Central memory CD4-positive, alpha-beta T cell (primary cell): ENCODE results near the gene TMED10.

ENCODE experiments used
- DNase-seq: peaks from one replicate; pipeline ENCODE4 v3.0.0; 2022

TMED10 gene

DNA sequence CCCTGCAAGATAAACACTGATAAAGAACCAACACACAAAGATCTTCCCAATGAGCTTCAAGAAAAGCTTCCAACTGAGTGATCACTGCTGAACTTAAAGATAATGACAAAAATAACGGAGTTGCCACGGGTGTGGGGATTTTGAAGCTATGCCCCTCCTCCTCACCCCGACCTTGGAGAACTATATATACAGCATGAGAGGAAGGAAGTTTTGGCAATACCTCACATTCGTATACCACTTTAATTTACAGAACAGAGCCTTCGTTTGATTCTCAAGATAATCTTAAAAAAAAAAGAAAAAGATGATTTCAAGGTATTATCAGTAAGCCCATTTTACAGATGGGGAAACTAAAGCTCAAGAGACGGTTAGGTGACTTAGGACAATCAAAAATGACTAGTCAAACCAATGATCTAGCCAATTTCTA lies 50.3 kb downstream of the TMED10 start:
- DNase-seq = peak; percentile 27

DNA sequence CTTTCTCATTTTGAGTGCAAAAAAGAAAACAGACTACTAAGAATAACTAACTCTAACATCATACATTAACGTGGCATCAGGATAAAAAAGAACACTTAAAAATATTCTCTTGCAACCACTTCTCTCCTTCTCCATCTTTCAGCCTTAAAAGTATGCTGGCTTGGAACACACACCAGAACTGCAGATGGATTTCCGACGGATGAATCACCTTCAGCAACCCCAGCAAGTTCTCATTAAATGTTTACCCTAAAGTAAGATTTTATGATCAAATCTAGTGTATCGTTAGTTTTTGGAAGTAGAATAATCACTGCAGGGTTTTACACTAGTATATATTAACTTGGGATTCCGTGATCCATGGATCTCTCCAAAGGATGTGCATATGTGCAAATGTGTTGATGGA lies 50.8 kb downstream of the TMED10 start:
- DNase-seq = no peak

DNA sequence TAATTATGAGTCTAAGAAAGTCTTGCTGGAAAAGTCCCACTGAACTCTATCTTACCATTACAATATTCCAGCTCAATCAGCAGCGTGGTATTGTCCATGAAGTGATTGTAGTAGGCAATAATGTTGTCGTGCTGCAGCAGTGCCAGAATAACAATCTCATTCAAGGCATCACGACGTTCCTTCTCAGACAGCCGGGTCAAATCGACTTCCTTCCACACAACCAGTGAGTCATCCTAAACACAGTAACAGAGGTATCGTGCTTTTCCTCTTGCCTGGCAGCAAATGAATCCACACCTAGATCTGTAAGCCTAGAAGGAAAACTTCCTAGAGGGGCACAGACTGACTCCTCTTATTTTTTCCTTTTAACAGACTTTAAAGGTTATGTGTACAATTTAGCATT lies 52.4 kb downstream of the TMED10 start:
- DNase-seq = peak; percentile 15

DNA sequence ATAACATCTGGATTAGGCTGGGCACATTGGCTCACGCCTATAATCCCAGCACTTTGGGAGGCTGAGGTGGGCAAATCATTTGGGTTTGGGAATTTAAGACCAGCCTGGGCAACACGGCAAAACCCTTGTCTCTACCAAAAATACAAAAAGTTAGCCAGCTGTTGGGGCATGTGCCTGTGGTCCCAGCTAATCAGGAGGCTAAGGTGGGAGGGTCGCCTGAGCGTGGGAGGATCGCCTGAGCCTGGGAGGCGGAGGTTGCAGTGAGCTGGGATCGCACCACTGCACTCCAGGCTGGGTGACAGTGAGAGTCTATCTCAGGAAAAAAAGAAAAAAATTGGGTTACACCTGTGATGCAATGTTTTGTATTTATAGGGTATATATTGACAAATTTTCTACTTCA lies 54.9 kb downstream of the TMED10 start:
- no peak for DNase-seq

DNA sequence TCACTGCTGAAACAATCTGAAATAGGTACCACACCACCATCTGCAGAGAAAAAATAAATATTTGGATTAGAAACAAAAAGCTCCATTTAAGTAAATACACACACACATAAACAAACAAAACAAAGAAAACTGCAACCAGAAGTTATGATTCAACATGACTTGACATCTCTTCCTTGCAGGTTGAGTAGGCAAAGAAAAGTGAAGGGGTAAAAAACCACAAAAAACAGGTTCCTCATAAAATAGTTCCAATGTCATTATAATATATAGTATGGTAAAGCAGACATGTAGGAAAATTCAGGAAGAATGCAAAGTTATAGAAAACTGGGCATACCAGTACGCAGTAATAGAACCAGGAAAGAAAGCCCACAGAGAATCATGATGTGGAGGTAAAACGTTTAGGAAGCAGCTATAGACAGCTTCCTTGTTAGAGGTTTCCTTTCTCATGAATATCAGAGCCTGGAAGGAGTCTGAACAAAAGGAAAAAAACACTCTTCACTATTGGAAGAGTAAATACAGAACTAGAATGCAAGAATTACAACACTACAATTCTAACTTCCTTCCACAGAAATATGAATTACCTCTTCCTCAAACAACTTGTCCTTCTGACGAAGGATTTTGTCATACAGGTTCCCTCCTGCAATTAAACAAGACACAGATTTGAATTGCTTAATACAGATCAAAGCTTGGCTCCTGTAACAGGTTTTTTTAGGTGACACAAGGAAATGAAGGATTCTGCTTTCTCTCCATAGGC lies 55.7 kb downstream of the TMED10 start:
- DNase-seq = no peak

DNA sequence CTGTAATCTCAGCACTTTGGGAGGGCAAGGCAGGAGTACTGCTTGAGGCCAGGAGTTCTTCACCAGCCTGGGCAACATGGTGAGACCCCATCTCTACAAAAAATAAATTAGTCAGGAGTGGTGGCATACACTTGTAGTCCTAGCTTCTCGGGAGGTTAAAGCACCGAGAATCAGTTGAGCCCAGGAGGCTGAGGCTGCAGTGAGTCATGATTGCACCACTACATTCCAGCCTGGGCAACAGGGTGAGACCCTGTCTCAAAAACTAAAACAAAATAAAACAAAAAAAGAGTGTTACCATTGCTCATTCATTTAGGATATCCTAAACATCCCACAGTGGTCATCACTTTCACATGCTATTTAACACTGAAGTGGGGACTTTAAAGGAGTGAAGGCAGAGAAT lies 57.4 kb downstream of the TMED10 start:
- DNase-seq = no peak

DNA sequence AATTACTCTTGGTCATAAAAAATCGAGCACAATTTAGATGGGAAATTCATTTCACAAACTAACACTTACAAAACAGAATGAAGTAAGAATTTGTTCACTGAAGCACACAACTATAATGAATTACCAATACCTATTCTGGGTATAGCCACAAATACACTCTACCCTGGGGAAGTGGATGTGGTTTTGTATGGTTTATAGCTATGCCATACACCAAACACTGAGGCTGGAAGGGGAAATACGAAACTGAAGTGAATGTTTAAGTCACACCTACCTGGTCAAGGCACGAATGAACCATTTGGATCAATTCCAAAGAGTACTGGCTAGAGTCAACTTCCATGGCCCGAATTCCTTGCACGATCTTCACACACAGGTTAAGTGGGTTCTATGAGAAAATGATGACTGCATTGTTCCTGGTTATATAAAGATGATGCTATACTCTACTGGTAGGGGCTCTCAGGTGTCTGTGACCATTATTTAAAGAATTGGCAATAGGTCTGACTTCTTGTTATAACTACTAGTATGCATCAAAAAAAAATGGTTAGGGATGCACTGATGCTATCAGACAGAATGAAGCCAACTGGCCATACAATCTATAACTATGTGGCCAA lies 62.4 kb downstream of the TMED10 start:
- no peak for DNase-seq

DNA sequence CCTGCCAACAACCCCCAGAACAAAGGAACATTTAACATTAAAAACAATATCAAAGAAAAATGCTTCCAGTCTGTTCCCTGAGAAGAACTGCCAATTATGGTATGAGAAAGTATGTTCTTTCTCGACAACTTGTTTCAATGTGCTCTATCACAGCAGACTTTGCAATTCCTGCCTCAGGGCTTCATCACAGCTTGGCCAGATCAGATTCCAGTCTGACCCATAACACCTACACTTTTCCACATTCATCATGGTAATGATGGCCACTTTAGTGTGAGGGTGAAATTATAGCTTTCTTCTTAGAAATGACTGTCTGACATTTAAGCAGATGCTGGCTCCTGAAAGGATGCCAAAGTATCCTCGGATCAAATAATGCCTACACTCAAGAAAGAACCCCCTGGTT lies 66.5 kb downstream of the TMED10 start:
- DNase-seq = no peak

DNA sequence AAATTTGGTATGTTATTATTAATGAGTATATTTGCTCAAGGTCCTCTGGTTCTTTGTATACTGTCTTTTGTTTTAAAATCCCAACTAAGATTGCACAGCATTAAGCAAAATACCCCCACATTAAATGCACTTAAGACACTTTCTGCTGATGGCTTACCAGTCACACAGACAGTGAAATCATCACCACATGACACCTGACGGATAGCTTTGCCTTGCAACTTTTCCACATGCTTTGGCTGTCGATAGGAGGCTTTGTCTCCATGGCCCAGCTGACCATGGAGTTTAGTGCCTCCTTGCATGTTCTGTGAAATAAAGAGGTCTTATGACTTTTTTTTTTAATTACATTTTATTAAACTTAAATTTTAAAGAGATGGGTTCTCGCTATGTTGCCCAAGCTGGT lies 69.2 kb downstream of the TMED10 start:
- no peak for DNase-seq

DNA sequence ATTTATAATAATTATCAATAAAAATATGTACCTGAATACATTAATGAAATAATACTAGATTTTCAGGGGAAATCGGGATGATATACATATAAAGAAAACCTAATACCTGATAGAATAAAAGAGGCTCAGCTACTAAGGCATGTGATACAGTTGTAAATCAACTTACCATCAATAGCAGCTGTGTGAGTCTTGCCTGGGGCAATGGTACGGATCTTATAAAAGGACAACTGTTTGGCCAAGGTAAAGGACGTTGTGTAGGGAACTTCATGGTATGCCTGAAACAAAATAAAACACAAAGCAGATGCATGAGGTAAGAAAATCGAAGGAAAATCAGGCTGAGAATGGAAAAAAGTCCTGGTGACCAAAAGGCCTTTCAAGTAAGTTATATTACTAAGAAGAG lies 74.9 kb downstream of the TMED10 start:
- no peak for DNase-seq

DNA sequence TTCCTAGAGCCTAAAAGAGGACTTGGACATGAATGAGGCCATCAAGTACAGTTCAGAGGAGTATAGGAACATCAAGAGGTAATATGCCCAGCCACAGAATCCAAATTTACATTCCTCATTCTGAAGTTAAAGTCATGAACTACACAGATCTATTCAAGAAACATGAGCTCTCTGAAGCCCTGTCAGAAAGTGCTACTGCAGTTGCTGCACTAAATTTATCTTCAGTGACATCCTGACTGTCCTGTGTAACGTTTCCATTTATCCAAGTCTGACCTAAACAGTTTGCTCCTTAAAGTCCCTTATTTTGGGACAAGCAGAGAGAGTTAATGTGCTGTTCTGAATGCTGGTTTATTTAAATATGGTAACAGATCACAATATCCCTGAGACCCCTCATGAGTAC lies 77.7 kb downstream of the TMED10 start:
- no peak for DNase-seq

DNA sequence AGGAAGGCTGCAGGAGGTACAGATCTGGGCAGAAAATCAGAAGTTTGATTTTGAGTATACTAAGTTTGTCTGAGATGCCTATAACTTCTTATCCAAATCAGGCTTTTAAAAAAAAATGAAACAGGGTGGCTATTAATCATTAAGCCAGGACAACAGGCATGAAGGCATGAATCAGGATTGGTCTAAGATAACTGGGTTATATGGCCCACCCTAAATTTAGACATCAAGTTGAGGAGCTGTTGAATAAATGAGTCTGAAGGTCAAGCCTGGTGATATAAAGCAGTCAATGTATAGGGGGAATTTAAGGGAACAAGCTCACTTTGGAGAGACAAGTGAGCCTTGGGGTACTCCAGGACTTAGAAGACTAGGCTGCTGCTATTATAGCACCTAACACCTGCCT lies 78.2 kb downstream of the TMED10 start:
- no peak for DNase-seq

DNA sequence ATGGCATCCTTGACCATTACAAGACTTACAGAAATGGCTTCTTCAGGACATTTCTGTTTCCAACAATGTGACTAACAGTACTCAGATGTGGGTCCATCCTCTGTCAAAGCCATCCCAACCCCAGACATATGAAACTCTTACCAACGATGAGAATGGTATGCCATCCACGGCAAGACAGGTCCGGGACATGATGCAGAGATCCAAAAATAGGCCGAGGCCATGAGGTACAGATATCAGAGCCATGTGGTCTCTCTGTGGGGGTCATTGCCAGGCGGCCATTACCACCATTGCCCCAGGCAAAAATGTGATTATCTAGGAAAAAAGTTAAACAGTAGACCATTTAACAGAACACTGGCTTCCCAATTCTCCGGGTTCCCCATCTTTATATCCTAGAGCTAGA lies 79.5 kb downstream of the TMED10 start:
- DNase-seq = no peak

DNA sequence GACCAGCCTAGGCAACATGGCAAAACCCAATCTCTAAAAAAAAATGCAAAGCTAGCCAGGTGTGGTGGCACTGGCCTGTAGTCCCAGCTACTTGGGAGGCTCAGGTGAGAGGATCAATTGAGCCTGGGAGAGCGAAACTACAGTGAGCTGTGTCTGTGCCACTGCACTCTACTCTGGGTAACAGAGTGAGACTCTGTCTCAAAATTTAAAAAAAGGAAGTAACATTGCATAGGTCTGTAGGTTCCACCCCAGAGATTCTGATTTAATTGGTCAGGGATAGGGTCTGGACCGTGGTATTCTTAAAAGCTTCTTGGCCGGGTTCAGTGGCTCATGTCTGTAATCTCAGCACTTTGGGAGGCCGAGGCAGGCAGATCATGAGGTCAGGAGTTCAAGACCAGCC lies 80.7 kb downstream of the TMED10 start:
- DNase-seq = no peak

DNA sequence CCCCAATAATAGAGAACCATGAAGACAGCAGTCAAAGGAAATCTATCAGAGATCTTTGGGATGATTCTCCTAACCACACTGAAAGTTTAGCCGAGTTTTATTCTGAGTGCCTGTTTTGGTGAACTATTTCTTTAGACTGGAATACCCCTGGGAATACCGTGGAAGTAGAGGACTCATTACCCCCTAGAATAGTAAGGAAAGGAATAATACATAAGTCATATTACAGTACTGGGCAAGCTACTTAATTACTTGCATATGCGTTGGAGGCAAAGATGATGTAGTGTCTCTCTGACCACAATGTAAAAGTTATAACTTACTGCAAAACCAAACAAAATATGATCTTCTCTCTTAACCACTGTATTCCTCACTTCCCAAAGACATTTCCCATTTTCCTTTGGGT lies 81.5 kb downstream of the TMED10 start:
- no peak for DNase-seq

DNA sequence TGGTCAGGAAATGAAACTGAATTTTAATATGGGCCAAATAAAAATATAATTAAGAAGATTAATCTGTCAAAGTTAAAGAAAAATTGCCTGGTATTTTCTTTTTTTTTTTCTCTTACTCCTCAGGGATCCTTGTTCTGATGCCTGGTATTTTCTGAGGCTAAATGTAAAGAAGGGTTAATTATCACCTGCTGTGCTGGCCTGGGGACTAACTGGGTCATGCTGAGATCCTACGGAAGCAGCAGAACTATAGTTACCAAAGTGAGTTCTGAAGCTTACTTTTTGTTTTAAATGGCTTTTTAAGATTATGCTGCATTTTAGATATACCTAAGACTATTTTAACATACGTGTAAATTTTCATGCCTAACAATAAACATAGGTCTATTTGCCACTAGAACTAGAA lies 83.7 kb downstream of the TMED10 start:
- no peak for DNase-seq

DNA sequence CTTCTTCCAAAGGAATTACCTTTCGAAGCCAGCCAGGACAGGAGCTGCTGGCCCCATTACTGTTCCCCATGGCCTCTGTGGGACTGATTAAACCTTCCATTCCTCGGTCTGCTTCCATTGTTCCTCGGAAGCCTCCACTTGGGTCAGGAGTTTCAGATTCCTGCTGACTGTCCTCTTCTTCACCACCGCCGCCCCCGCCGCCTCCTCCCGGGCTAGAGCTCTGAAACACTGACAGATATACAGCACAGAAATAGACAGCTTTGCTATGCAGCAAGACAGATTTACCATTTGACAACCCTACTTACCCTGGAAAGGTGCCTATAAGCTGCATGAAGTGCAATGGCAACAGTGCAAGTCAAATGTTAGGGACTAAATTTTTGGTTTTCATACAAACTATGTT lies 85.2 kb downstream of the TMED10 start:
- no peak for DNase-seq

DNA sequence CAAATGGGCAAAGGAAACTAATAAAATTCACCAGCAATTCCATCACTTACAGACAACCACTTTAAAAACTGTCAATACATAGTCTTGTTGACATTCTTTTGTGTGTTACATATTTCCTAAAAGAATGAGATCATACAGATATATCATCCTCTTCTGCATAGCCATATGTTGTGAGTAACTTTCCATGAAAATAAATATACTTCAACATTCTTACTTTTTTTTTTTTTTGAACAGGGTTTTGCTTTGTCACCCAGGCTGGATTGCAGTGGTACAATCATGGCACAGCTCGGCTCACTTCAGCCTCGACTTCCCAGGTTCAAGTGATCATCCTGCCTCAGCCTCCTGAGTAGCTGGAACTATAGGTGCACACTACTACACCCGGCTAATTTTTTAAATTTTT lies 86.1 kb downstream of the TMED10 start:
- DNase-seq = no peak

DNA sequence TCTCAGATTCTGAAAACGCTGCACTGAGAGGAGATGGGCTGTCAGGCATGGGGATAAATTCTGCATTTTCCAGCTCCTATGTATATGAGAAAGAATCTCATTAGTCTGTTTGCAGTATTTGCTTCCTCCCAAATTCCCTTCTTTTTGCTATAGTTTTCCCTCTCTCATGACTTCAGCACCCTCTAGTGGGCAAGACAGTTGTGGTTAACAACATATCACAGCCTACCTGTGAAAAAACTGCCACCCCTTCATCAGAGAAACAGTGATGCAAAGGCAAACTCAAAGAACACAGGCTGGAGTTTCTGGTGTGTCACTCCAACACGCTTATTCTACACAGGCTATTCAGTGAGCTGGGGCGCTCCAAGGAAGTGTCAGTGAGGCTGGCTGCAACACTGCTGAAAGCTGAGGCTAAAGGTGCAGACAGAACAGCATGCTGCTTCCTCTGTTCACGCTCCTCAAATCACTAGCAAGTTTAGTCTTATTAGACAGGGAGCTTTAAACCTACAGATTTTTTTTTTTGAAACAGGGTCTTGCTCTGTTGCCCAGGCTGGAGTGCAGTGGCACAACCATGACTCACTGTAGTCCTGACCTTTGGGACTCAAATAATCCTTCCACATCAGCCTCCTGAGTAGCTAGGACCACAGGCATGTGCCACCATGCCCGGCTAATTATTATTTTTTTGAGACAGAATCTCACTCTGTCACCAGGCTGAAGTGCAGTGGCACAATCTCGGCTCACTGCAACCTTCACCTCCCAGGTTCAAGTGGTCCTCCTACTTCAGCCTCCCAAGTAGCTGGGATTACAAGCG lies 87.6 kb downstream of the TMED10 start:
- peak; percentile 39 for DNase-seq

DNA sequence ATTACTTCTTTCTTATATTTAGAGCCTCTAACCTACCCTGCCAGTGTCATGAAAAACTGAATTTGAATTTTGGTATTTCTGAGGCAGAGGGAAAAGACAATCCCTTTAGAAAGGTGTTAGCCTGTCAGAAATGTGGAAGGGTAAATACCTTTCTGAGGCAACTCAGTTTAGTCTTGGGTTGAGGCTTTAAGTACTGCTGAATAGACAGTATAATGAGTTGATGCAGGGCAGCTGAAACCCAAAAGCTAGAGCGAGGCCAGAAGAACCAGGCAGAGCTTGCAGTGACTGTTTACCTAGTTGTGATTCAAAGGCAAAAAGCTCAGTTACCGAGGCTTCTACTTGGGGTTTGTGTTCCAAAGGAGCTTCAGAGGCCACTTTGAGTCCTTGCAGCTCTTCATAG lies 88.3 kb downstream of the TMED10 start:
- DNase-seq = no peak

DNA sequence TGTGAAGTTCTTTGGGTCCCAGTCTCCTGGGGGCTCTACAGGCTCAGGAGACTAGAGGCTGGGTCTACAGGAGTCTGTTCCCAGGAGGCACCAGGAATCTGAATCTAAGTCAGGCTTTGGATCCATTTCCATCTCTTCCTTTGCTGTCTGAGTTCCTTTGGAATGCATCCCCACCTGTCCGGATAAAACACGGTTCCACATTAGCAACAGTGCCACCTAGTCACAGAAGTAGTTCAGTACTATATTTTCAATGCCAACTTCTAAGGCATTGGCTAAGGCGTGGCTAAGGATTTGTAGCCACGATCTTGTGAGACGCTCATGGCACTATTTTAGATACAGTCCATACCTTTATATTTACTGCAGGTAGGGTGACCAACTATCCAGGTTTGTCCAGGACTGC lies 91.9 kb downstream of the TMED10 start:
- no peak for DNase-seq

DNA sequence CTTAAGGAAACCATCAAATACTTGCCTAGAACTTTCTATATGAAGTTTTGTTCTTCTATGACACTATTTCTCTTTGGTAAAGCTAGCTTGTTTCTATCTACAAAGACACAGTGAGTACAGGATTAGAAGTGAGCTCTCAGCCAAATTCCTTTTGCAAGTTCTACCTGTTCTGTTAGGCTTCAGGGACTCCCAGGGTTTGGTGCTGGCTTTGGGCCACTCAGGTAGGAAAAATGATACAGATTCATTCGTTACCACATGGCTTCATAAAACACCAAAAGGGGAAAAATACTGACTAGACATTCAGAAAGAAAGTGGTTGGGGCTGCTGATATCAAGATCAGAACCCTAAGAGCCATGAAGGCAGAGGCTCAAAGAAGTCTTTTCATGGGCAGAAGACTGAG lies 93.1 kb downstream of the TMED10 start:
- no peak for DNase-seq

DNA sequence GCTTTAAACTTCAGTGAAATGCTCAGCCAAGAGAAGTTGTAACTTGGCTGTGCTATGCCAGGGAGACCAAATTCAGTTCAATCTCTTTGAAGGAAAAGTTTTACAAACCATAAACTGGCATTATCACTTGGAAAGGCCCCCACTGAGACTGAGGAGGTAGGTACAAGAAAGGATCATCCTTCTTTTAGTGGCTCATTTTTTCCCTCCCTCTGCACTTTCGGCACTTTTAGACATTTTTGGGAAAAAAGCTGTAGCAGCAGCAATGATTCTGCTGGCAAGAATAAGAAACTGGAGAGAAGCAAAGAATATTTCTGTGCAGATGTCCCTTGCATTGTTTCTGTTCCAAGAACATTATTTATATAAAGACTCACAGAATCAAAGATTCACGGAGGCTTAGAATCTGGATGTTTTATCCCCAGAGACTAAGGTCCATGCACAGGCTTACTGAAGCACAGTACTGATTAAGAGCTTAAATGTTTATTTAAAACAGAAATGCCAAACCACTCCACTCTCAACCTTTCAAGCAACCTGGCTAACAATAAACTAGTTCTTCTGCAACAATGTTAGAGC lies 94.7 kb downstream of the TMED10 start:
- DNase-seq = no peak
